Right kidney (tissue), 1 donor: ENCODE data around the gene KBTBD4.
"Not testable (repeated sequence)": the region's sequence is repeated elsewhere in the genome, so short reads cannot be mapped to it uniquely, and the experiment has no call there.

Experiments
- DNase-seq: peaks from one replicate; pipeline ENCODE4 v3.0.0-alpha.2; 2016

KBTBD4 gene

DNA sequence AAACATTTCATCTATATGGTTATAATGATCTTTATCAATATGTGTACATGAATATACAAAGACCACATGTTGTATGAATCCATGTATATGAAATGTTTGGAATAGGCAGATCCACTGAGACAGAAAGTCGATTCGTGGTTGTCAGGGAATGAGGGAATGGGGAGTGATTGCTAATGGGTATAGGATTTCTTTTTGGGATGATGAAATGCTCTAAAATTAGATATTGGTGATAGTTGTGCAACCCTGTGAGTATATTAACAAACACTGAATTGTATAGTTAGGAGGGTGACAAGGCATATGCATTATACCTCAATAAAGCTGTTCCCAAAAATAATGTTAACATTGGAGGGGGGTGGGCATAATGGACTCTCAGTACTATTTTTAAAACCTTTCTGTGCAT lies 18.3 kb downstream of the KBTBD4 start:
- no peak for DNase-seq

DNA sequence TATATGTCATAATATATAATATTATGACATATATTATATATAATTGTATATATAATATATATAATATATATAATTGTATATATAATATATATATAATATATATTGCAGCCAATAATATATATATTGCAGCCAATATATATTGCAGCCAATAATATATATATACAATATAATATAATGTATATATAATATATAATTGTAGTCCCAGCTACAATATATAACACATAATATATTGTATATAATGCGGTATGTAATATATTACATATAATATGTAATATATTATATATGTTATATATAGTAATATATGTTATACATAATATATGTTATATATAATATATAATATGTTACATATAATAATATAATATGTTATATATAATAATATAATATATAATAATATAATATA lies 20.1 kb downstream of the KBTBD4 start:
- no peak for DNase-seq

DNA sequence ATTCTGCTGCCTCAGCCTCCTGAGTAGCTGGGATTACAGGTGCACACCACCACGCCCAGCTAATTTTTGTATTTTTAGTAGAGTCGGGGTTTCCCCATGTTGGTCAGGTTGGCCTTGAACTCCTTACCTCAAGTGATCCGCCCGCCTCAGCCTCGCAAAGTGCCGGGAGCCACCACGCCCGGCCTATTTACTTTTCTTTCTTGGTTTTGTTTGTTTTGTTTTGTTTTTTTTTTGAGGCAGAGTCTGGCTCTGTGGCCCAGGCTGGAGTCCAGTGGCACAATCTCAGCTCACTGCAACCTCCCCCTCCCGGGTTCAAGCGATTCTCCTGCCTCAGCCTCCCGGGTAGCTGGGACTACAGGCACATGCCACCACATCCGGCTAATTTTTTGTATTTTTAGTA lies 21.8 kb downstream of the KBTBD4 start:
- DNase-seq, result not testable (repeated sequence)

DNA sequence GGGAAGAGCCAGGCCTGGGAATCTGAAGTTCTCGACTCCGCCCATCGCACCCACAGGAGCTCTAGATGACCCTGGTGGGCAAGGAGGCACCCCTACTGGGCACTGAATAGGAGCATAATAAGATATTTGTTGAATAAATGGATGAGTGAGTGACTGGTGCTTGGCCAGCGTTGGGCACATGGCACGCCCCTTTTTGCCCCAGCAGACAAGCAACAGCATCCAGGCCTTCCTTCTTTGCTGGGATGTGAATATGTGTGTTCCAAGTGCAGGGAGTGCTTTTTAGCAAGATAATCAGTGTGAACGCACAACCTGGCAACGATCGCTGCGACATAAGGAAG lies 25.4 kb downstream of the KBTBD4 start:
- no peak for DNase-seq

DNA sequence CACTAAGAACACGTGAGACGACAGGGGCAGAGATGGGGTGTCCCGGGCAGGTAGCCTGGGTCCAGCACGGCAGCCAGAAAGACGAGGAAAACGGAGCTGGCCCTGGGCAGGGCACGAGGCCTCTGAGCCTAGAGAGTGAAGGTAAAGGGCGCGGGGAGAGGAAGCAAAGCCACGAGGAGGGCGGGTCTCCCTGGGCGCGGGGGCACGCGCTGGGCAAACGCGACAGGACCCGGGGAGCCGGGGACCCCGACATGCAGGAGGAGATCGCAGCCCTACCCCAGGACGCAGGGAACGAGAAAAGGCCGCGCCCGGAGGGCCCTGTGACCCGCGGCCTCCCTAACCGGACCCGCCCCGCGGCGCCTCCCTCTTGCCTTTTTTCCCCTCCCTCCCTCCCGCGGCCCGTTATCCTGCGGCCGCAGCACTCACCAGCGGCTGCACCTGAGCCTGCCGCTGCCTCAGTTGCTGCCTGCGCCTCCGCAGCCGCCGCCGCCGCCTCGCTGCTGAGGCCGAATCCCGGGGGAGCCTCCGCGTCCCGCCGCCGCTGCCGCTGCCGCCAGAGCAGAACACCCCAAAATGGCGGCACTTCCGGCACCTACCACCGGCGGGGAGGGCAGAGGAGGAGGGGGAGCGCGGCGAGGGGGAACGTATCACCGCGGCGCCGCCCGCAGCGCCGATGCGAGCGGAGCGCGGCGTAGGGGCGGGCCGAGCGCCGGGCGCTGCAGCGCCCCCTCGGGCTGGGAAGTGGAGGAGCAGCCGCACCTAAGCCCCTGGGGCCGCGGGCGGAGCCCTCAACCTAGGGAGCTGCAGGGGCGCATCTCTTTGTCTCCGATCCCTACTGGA lies 26.0 kb downstream of the KBTBD4 start, which contains the start of gene CELF1:
TSS of gene CELF1 (minus strand) at position 567 of the 840 bp plus-strand sequence. CDS start 53,609 bp downstream, outside the sequence.
- peak; percentile 94 for DNase-seq

DNA sequence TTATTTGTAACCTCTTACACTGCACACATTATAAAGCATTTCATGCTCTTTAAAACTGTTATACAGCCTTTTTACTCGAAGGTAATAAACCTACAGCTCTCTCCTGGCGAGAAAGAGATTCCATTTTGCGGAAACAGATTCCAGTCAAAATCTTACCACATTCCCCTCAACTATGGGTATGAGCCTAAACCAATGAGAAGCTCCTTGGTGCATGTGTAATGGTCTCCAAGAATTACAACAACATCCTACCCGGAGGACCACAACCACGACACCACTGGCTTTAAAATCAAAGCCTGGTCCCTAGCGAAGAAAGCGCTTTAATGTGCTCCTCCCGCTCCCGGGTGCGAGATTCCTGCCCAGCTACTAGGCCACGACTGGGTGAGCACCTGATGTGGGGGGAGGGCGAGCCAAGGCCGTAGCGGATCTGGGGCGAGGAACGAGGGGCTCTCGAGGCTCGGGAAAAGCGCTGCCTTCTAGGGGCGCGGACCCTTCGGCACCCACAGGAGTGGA lies 26.7 kb downstream of the KBTBD4 start:
- peak; percentile 74 for DNase-seq

DNA sequence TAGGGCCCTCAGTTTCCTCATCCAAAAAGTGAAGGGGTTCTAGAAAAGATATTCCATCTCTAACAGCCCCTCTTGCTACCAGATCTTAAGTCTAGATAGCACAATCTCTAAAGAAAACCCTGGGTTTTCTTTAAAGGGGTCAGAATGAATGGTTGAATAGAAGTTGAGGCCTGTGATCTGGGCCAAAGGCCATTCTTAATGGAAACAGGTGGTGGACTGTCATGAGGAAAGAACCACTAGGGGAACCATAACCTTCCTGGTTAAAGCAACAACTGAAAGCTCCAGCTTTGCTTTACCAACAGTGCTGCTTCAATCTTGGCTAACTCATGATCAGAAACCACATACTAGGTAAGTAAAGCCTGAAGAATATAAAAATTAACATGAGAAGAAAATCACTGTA lies 27.7 kb downstream of the KBTBD4 start:
- DNase-seq, result no peak

DNA sequence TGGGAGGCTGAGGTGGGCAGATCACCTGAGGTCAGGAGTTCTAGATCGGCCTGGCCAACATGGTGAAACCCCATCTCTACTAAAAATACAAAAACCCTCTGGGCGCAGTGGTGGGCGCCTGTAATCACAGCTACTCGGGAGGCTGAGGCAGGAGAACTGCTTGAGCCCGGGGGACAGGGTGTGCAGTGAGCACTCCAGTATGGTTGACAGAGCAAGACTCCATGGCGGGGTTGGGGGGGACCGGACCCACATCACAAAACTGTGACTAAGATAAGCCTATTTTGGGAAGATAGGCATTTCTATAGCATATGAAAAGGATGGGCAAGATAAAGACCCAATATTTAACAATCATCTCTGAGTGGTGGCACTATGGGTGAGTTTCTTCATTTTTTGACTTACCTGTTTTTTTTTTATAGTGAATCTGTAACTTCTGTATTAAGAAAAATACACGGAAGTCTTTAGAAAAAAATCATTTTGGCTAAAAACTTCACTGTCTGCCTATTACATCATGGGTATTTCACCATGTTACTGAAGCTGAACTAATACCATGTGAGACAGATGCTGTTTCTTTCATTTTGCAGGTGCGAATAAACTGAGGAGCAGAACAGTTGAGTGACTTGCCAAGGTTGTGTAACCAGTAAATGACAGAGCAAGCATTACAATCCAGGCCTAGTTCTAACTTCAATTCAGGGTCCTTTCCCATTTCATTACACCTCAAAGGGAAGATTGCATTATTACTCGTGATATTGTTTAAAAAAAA lies 28.3 kb downstream of the KBTBD4 start:
- no peak for DNase-seq

DNA sequence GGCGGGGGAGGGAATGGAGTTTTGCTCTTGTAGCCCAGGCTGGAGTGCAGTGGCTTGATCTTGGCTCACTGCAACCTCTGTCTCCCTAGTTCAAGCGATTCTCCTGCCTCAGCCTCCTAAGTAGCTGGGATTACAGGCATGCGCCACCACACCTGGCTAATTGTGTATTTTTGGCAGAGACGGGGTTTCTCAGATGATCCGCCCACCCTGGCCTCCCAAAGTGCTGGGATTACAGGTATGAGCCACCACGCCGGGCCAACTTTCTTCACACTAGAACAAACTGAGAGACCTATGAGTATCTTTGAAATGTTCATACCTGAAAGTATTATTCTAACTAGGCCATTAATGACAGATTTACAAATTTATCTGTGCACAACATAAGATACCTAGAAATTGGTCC lies 32.5 kb downstream of the KBTBD4 start:
- not testable (repeated sequence) for DNase-seq

DNA sequence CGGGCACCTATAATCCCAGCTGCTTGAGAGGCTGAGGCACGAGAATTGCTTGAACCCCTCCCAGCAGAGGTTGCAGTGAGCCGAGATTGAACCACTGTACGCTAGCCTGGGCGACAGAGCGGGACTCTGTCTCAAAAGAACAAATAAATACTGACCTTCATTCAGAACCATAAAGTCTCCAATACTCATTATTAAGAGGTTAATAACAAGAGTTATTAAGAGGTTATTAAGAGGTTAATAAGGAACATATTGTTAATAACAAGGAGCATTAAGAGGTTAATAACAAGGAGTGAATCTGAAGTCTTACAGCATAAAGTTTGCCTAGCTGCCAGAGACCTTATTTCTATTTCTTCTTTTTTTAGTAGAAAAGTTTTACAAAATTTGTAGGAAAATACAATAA lies 33.5 kb downstream of the KBTBD4 start:
- DNase-seq, result no peak

DNA sequence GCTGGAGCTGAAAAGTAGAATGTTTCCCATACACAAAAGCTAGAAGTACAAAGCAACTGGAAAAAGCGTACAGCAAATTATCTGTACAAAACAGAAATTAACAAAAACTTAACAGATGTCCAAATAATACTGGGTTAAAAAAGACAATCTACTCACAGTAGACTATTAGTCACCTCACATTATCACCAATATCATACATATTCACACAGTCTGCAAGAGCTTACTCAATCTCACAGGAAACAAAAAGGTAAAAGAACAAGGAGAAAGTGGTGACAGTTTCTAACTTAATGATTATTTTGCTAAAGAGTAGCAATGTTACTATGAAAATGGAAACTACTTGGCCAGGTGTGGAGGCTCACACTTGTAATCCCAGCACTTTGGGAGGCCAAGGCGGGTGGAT lies 37.7 kb downstream of the KBTBD4 start:
- no peak for DNase-seq

DNA sequence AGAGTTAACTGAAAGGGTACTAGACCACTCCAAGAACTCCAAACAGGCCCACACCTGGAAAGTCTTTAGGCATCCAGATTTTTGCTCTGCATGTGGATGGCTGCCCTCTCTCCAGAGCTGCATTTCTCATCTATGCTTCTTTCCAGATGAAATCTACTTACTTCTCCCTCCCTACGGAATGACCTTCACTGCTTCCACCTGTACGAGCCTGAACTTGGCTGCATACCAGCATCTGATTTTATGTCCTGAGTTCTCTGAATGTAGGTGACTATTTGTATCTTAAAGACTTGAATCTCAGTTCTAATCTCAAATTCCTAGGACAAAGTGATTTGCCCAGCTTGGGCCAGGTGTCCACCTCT lies 39.1 kb downstream of the KBTBD4 start:
- no peak for DNase-seq

DNA sequence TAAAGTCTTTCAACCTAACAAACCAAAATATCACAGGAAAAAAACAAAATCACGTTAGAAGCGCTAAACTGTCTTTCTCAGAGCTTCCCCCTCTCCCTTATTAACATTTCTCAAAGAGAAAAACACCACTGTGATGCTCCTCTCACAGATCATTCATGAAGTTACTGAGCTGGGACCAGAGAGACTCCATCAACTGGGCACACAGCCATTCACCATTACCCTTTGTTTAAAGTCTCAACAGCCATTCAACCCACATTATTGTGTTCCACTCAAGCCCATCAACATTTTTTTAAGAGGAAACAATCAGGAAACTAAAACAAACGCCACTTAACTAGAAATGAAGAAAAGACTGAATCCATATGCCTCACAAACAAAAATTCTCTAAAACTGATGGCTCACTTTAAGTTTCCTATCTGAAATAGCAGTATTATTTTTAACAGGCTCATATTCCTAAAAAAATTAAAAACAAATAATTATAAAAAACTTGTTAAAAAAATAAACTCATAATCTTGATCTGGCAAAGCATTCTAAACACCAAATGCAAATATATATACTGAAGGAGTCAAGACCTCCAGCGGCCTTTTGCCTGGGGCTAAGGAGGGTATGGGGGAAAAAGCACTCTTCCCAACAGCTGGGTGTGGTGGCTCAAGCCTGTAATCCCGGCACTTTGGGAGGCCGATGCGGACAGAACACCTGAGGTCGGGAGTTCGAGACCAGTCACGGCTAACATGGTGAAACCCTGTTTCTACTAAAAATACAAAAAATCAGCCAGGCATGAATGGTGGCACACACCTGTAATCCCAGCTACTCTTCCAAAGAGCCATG lies 39.8 kb downstream of the KBTBD4 start:
- no peak for DNase-seq

DNA sequence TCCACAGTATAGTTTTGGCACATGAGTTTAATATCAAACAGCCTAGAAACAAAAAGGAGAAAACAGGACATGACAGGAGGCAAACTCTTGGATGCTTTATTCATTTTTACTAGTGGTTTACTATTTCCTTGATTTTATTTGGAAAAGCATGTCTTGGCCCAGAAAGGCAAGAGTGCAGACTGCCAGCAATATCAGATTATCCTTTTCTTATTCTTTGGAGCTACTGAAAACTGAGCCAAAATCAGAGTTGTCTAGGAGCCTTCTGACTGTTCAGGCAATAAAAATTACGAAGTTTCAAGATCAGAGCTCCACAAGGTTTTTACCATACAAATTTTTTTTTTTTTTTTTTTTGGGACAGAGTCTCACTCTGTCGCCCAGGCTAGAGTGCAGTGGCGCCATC lies 41.9 kb downstream of the KBTBD4 start:
- DNase-seq, result no peak

DNA sequence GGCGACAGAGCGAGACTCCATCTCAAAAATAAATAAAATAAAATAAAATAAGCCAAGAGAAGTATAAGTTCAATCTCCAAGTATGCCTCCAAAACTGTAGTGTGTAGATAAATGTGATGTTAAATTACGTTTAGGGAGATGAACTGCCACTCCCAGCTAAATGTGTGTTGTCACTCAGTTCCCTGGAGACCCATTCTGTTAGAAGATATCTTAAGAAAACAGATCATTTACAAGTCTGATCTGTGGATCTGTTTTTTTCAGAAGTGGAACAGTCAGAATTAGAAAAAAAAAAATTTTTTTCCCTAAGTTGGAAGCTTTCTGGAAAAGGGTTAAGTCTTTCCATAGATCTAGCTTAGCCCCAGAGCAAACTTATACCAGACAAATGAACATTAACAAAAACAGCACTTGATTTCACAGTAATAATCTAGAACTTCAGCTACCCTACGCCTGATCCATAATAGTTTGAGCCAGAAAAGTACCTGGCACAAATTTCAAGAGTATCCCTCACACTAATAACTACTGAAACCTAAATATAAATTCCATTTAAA lies 44.0 kb downstream of the KBTBD4 start:
- DNase-seq, result no peak

DNA sequence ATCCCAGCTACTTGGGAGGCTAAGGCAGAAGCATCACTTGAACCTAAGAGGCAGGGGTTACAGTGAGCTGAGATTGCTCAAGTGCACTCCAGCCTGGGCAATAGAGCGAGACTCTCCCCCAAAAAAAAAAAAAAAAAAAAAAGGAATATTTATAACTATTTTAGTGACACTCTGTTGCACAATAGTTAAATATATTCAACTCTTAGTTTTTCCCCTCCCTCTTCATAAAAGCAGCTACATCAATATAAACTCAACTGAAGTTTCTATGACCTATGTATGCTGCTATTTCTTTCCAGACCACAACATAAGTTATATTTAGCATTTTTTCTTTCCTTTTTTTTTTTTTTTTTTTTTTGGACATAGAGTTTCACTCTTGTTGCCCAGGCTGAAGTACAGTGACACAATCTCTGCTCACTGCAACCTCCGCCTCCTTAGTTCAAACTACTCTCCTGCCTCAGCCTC lies 45.0 kb downstream of the KBTBD4 start:
- DNase-seq, result no peak

DNA sequence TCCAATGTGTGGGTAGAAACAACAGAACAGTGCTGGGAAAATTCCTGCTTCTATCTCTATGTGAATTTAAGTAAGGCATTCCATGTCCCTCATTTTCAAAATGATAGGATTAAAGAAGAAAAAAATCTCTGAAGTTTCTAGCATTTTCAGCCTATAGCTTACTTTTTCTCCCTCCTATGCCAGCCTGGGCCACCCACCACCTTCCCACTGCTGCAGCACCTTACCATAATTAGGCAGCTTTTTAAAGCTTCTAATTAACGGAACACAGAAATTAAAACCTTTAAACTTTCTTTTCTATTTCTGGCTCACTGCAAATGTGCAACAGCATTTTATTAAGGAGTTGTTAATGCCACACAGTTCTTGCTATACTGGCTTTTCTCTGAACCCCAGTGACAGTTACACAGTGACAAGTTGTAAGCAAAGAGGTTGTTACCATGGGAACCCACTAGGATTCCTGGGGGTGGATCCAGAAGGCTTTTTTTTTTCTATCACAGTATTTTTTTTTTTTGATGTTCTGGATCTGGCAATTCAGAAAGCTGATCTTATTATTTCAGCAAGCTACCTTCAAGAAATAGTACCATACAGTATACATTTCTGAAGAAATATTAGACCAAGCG lies 46.1 kb downstream of the KBTBD4 start:
- DNase-seq, result no peak

DNA sequence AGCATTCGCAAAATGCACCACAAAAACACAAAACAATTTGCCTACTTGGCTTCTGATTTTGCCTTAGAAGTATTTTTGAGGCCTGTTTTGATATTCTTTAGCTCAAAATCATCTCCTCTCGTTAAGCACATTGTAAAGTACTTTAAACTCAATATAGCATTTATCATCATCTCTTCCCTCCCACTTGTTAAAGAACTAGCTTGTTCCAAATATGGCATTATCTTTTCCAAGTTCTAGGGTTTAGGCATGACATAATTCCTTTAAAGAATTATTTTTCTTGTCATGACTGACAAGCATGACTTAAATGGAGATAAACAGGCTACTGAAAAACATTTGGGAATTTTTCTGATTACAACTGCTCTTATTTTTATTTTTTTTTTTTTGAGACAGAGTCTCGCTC lies 47.1 kb downstream of the KBTBD4 start:
- no peak for DNase-seq

DNA sequence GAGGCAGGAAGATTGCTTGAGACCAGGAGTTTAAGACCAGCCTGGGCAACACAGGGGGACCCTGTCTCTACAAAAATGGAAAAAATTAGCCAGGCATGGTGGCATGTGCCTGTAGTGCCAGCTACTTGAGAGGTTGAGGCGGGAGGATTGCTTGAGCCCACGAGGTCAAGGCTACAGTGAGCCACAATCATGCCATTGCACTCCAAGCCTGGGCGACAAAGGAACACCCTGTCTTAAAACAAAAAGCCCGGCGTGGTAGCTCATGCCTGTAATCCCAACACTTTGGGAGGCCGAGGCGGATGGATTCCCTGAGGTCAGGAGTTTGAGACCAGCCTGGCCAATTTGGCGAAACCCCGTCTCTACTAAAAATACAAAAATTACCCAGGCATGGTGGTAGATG lies 48.0 kb downstream of the KBTBD4 start:
- DNase-seq, result not testable (repeated sequence)

DNA sequence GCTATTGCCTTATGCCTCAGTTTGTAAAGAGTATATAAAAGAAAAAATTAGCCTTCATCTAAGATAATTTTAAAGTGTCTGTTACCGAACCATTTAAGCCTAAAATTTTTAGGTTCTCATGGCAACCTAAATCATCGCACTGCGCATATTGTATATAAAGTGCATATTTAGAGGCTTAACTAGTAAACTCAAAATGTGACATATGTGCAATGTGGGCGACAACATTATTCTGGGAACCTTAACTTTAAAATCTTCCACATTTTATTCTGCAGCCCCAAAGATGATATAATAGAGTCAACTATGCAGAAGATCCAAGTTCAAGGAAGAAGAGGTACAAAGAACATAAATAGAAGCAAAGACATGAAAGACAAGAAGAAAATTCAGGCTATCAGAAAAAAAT lies 48.8 kb downstream of the KBTBD4 start:
- no peak for DNase-seq

DNA sequence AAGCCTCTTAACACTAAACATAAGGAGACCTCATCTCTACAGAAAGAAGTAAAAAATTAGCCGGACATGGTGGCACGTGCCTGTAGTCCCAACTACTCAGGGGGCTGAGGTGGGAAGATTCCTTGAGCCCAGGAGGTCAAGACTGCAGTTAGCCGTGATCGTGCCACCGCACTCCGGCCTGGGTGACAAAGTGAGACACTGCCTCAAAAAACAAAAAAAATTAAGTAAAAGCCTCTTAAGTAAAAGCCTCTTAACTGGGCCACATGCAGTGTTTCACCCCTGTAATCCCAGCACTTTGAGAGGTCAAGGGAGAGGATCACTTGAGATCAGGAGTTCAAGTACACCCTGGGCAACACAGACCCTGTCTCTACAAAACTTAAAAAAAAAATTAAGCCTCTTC lies 51.6 kb downstream of the KBTBD4 start:
- DNase-seq, result no peak

DNA sequence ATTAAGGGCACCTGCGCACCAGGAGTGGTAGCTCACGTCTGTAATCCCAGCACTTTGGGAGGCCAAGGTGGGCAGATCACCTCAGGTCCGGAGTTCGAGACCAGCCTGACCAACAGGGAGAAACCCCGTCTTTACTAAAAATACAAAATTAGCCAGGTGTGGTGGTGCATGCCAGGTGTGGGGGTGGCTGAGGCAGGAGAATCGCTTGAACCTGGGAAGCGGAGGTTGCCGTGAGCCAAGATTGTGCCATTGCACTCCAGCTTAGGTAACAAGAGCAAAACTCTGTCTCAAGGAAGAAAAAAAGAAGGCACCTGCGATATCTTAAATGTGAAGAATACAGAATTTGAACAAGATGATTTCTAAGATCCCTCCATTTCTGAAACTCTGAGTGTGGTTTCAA lies 52.7 kb downstream of the KBTBD4 start:
- not testable (repeated sequence) for DNase-seq
